ENCODE results near the gene ELMO1.

- TF ChIP-seq CTCF (CRISPR knock-in tag; IDR thresholded peaks at IDR 0.05) (no peak), EZH2 (conservative IDR thresholded peaks at IDR 0.05; ENCODE audit: low read depth, low read length) (no peak), POLR2A (IDR thresholded peaks at IDR 0.05; ENCODE audit: insufficient read depth in 1 of 2, low read depth in 2 of 2, low read length in 2 of 2) (no peak)
These were observed 393.9 kb downstream of the ELMO1 start for GRCh38 chr7:37054624-37055241.

Data from HepG2 (cell line).